Smooth muscle cell of the brain vasculature (primary cell): ENCODE data around the gene ACIN1.

ENCODE experiments used
- DNase-seq: peaks from one replicate; pipeline ENCODE4 v3.0.0-alpha.2; 2012; ENCODE audit warnings: low read depth, low spot score

ACIN1 gene

GRCh38 chr14:23079716-23080115, 15.2 kb downstream of the ACIN1 start:
- no peak for DNase-seq

GRCh38 chr14:23078692-23079116, 16.2 kb downstream of the ACIN1 start:
- DNase-seq = peak; percentile 82

DNA sequence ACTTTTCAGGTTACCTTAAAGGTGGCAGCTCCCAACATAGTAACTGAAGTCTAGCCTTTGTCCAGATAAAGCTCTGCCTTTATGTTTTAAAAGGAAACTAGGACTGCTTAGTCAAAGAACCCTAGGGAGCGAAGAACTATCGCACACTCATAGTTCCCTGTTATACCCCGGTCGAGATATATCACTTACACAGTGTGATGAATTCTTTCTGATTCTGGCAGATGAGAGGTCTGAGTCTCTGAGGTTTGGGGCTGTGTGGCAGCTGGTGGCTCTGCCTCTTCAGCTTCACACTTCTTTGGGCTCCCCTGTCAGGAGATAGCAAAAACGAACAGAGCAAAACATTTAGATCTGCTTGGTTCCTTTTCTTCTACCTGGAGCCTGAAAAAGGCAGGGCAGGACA, 17.0 kb downstream of the ACIN1 start:
- no peak for DNase-seq

DNA sequence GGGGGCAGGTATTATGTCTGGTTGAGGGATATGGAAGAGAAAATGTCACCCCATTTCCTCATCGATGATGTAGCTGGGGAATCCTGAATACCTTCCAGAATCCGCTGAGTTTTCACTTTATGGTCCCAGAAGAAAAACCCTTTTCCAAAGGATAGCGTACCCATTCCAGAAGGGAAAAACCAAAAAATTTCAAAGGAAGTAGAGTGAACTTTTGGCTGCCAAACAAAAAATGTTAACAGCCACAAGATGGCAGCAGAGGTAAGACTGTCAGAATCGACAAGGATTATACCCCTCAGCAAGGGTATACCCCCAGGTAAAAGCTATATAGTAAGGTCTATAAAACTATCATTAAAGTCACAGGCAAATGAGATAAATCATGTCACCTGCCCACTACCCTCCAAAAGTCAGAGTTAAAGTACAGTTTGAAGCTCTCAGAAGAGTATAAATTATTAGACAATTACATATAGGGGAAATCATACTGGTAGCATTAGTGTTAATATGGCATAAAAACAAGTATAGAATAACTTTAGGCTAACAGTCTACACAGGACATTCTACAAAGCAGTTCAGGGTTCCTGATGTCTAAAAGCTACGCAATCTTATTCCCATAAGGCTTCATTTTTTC, 18.0 kb downstream of the ACIN1 start:
- DNase-seq = no peak

- no peak for DNase-seq
Measured at GRCh38 chr14:23074906-23075305, 20.0 kb downstream of the ACIN1 start.

DNA sequence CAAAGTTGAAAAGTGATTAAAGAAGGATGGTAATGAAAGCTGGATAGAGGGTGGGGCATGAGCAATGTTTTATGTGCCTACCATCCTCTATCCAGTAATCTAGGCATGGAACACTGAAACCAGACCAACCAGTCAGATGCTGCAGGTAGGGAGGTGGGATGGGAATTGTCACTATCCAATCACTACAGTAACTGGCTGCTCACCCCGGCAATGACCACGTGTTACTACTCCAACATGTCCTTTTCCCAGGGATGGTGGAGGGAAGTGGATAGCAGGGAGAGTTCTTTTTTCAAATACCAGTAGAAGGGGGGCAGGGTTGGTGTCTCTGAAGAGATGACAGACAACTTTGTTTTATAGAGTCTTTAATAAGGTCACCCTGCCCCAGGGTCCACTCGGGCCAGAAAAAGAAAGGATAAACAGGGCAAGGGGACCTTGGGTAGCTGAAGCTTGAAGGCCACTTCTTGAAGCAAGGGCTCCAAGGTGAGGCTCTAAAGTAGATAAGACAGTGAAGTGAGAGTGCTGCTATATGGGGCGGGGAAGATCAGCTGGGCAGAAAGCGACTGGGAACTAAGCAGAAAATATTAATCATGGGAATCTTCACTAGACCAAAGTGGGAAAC, 22.9 kb downstream of the ACIN1 start:
- no peak for DNase-seq

DNA sequence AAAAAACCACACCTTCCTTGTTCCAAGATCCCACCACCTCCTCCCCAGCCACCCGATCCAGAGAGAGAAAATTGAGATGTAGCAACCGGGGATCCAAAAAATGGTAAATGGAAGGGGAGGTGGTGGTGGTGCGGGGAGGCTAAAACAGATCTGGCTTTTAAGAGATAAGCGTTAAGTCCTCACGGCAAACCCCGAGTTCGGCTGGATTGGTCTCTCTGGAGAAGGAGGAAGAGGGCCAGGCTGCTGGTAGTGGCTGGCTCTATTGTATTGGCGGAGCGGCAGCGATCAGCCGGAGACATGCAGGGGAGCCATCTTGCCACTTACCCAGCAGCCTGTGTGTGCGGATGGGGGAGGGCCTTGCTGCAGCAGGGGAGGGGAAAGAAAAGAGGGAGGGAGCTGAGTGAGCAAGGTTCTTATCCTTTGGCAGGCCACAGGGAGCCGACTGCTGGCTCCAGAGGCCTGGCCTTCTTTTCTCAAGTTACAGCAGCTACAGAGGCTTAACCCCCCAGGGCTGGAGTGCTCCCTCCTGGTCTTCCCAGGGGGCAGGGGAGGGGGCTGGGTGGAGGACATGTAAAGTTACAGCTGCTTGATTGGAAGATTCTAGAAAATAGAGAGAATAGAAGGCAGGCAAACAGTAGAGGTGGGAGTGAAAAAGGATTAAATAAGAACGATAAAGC, 23.6 kb downstream of the ACIN1 start:
- DNase-seq = peak; percentile 87

DNA sequence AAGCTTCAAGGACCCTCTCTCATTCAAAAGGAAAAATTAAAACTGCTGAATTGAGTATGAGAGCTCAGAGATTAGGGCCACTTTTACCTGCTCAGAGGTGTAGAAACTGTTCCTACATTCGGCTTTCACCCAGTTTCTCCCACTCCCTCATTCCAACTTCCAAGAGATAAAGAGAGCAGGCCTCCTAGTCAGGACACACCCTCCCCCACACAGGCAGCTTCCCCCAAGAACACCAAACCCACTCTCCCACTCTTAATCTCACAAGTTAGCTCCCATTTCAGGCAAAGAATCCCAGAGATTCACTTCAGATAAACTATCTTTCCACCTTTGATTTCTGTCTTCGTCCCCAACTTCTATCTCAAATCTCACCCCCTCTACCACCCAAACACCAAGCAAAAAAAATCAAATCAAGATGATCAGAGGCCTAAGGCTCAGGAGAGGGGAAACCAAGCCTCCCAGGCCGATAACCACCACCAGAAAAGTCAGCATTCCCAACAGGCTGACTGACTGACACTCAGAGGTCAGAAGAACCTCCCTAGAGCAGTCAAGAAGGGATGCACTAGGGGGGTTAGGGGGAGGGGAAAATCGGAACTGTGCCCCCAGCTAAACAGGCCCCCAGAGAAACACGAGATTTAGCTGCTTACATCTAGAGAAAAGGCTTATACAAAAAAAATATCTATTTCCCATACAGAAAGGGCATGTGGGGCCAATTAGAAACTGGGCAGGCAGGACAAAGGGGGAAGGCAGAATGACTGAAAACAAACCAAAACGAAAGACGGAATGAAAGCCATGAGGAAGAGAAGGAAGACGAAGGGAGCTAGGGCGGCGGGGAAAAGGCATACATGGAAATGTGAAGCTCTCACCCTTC, 24.4 kb downstream of the ACIN1 start:
- DNase-seq = no peak

GRCh38 chr14:23069413-23069806, 25.5 kb downstream of the ACIN1 start:
- no peak for DNase-seq

DNA sequence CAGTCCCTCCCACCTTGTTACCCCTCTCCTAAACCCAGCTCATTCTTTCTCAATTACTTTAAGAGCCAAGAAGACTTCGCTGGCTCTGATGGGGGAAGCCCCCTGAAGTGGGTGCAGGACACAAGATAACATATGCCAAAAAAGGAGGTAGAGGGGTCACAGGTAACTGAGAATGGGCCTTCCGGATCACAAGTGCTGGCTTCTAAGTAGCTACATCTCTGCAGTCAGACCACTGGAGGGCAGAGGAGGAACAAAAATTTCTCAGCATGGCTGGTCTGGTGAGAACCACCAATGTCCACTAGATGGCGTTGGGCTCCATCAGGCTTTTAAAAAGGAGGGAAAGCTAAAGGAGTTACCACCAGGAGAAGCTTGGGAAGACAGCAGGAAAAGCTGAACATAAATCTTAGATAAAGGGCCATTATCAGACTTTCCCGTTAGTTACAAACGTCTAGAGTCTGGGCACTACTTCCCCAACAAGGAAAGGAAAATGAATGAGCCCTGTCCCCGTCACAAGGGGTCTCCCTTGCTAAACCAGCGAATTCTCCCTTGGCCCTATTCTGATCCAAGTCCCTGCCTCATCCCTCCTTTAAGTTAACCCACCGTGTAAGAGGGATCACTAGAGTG, 26.0 kb downstream of the ACIN1 start:
- DNase-seq = peak; percentile 83

GRCh38 chr14:23067847-23068788, 26.8 kb downstream of the ACIN1 start:
- DNase-seq = no peak

DNA sequence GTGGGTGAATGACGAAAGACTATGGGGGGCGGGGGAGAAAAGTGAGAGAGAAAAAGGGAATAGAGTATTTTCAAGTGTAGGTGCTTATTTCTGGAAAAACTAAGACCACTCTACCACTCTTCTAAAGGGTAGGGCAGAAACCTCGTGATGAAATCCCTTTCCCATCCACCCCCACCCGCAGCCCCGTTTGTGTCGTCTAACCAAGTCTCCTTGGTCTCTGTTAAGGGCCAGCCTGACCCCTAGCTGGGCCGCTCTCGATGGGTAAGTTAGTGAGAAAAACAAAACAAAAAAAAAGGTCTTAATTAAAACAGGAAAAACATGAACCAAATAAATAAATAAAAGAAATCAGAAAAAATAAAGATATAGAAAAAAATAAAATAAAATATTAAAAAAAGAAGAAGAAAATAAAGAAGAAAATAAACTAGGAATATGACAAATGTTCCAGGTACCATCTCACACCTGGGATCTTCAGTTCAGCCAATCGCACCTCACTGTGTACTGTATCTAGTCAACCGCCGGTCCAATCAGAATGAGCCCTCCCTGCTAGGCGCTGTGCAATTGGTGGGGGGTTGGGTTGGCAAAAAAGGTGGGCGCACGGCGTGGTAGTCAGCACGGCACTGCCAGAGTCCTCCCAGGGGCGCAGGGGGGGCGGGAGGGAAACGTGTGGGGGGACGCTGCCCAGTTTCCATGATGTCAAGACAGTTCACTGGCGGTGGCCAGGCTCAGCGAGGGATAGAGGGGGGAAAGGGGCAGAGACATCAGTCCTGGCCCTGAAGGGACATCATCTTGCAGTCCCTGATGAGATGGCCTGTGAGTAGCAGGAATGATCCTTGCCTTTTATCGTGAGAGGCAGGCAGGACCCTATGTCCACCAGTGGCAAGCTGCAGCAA, 27.8 kb downstream of the ACIN1 start:
- no peak for DNase-seq

- no peak for DNase-seq
Measured at GRCh38 chr14:23066368-23066767, 28.6 kb downstream of the ACIN1 start.

- no peak for DNase-seq
Measured at GRCh38 chr14:23063601-23064000, 31.3 kb downstream of the ACIN1 start.

- peak; percentile 88 for DNase-seq
Measured at GRCh38 chr14:23062002-23062401, 32.9 kb downstream of the ACIN1 start.

DNA sequence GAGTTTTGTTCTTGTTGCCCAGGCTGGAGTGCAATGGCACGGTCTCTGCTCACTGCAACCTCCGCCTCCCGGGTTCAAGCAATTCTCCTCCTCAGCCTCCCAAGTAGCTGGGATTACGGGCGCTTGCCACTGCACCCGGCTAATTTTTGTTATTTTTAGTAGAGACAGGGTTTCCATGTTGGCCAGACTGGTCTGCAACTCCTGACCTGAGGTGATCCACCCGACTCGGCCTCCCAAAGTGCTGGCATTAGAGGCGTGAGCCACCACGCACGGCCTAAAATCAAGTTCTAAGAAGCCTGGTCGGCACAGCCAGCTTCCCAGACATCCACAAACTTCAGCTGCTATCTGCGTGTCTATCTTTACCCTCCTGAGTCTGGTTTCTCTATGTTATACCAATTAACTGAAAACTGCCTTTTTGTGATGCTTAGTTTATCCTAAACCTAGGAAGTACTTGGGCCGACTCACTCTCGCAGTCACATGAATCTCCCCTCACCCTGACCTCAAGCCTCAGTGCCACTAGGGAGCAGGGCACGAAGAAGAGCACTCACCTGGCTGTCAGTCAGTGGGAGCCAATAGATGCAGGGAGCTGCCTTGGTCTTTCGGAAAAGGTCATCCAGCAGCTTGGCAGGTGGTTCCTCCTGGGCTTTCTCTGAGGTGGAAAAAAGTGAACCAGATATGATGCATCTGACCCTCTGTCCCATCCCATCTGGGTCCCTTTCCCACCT, 34.2 kb downstream of the ACIN1 start:
- no peak for DNase-seq

GRCh38 chr14:23058654-23059504, 36.1 kb downstream of the ACIN1 start:
- DNase-seq = no peak
